Heart left ventricle (tissue), 13 donors: ENCODE results near the gene PLA2G12A.

Source experiments
- POLR2A ChIP-seq, 2 donors: fragments of 450-650 bp; IDR thresholded peaks; one replicate each; pipeline ENCODE4 v1.6.1; 2017; ENCODE audit warnings: antibody characterized with exemption in 2 of 2, mild to moderate bottlenecking in 2 of 2, moderate library complexity in 2 of 2
- TF ChIP-seq, protein P1 (sequence below), 12 donors: fragments of 200-600 bp; sonication (generic) in 4 of 12; IDR thresholded peaks; one replicate each; pipeline versions ENCODE4 v1.5.0 to v1.8.0; 2018 to 2022; ENCODE audit warnings: antibody characterized with exemption in 12 of 12, mild to moderate bottlenecking in 5 of 12
- donor health status: ischemic (EF 13 %, LVEDD 7.1; RV severe dilation, severe dysfunction).
- donor health status: DM: no; HTN: yes; CAD: no.
- donor health status: DM: no; HTN: no; CAD: no.
- donor health status: ischemic (EF 25% LVEDD 6.9; RV normal size, moderate dysfunction).
- donor health status: ischemic (EF 25% LVEDD 5.7; RV mildly dilated, moderate dysfunction).
- donor health status: ischemic (EF 35%, LVEDD 5.7; RV mildly dilated, moderate dysfunction).
- donor health status: nonischemic (EF 11% LVEDD 7.7; RV severe dilation, severe dysfunction).
- donor health status: DM: yes; HTN: yes; CAD: no.
- donor health status: PGD.
- donor health status: ischemic (EF 29% LVEDD 5.4; RV normal size, mild dysfunction).
- donor health status: nonischemic (EF 23%, LVEDD 6.1; RV moderate dilation, normal function).

GRCh38 chr4:109752525-109752924 is 22.7 kb upstream of the PLA2G12A start:
- TF ChIP-seq, protein P1, sequence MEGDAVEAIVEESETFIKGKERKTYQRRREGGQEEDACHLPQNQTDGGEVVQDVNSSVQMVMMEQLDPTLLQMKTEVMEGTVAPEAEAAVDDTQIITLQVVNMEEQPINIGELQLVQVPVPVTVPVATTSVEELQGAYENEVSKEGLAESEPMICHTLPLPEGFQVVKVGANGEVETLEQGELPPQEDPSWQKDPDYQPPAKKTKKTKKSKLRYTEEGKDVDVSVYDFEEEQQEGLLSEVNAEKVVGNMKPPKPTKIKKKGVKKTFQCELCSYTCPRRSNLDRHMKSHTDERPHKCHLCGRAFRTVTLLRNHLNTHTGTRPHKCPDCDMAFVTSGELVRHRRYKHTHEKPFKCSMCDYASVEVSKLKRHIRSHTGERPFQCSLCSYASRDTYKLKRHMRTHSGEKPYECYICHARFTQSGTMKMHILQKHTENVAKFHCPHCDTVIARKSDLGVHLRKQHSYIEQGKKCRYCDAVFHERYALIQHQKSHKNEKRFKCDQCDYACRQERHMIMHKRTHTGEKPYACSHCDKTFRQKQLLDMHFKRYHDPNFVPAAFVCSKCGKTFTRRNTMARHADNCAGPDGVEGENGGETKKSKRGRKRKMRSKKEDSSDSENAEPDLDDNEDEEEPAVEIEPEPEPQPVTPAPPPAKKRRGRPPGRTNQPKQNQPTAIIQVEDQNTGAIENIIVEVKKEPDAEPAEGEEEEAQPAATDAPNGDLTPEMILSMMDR (IDR thresholded peaks at IDR 0.05) = no peak
- TF ChIP-seq POLR2A (IDR thresholded peaks at IDR 0.05) = no peak
